Measurements from ENCODE around the gene ZNF530. TPM values are rescaled to one million over a fixed set of nuclear protein-coding genes. Genes with fewer than 3 reads are reported as not detected.

ZNF530 gene
- total and polyA plus RNA-seq, 9 of the 15 experiments (the other 6 are each of a cell fraction or from before 2014, with no cell fraction given) = 0.28 to 5.9 (median 4.0) TPM

DNA sequence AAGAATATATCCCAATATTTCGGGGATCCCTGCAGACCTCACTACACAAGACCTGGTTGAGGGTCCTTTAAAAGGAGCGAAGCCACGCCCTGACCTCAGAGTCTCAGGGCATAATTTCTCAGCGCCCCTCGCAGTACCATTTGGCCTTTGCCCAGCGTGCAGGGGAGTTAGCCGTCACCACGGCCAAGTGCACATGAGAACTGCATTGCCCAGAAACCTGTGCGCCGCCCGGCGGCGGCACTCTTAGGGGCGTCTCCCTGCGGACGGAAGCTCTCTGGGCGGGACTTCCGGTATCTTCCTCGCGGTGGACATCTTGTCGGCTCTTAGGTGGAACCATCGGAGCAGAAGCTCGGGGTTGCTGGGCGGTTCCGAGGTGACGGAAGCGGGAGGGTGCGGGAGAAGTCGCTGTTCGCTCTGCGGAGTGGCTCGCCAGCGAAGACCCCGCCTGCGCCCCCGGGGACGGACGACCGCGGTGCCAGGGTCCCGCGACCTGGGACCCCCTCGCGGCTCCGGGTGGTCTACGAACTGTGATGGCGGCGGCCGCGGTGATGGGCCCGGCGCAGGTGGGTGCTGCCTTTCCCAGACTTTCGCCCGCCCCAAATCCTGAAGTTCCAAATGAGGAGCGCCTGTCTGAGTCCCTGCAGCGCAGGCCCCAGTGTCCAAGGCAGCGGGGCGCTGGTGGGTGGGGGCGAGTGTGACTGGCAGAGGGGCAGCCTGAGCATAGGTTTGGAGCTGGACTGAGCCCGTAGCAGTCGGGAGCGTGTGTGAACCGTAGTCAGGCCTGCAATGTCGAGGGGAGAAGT lies 14.5 kb downstream of the ZNF530 start, which contains the start of gene ZNF134 (continued):
- TF ChIP-seq, protein P1, sequence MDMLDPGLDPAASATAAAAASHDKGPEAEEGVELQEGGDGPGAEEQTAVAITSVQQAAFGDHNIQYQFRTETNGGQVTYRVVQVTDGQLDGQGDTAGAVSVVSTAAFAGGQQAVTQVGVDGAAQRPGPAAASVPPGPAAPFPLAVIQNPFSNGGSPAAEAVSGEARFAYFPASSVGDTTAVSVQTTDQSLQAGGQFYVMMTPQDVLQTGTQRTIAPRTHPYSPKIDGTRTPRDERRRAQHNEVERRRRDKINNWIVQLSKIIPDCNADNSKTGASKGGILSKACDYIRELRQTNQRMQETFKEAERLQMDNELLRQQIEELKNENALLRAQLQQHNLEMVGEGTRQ (CRISPR knock-in tag; IDR thresholded peaks at IDR 0.05) = 0 out of 2 replicates have a peak, but pooled peaks have one; percentile 2
- TF ChIP-seq BMI1 (IDR thresholded peaks at IDR 0.05; ENCODE audit: low read length) (no peak), ZNF133 (CRISPR knock-in tag; IDR thresholded peaks at IDR 0.05) (no peak), ADNP (tag; IDR thresholded peaks at IDR 0.05) (no peak), POLR2A (conservative IDR thresholded peaks at IDR 0.05) (peak; percentile 74), HIVEP1 (CRISPR knock-in tag; IDR thresholded peaks at IDR 0.05) (no peak), ZFPM2 (CRISPR knock-in tag; IDR thresholded peaks at IDR 0.05) (no peak), PHB (CRISPR knock-in tag; IDR thresholded peaks at IDR 0.05) (no peak; the same call in 1 of the 2 replicates), MGA (IDR thresholded peaks at IDR 0.05) (peak; percentile 76), ZNF165 (CRISPR knock-in tag; IDR thresholded peaks at IDR 0.05; ENCODE audit: borderline replicate concordance) (no peak), FOXA3 (CRISPR knock-in tag; conservative IDR thresholded peaks at IDR 0.05 in 1 of 2, IDR thresholded peaks at IDR 0.05 in 1 of 2) (no peak), ZBTB49 (CRISPR knock-in tag; IDR thresholded peaks at IDR 0.05; ENCODE audit: borderline replicate concordance) (no peak)
- TF ChIP-seq, protein P2, sequence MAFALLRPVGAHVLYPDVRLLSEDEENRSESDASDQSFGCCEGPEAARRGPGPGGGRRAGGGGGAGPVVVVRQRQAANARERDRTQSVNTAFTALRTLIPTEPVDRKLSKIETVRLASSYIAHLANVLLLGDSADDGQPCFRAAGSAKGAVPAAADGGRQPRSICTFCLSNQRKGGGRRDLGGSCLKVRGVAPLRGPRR (CRISPR knock-in tag; IDR thresholded peaks at IDR 0.05) = no peak

All from K562 (cell line).